Activated naive CD8-positive, alpha-beta T cell treated with anti-CD3 and anti-CD28 coated beads, Interleukin-2, amount 10 ng/mL, durations not matched to agents 7 days and 5 days (primary cell): ENCODE measurements around the gene KLHL29. TPM values are rescaled to one million over a fixed set of nuclear protein-coding genes. Genes with fewer than 3 reads are reported as not detected.

ENCODE experiments used
- ATAC-seq: fragments of 150-1000 bp; cut with Tn5 transposase; one replicate; pipeline ENCODE4 v1.10.0; 2021; ENCODE audit warnings: low read depth, moderate library complexity
- POLR2A ChIA-PET: fragments of 350-600 bp; sonication (Branson Sonifier 250); formaldehyde crosslinking; loops from one replicate; lab custom pipeline; 2021; ENCODE audit warnings: antibody characterized with exemption; lab: Charles Lee
- DNase-seq: peaks from one replicate; pipeline ENCODE4 v3.0.0; 2021
- H3K27ac Mint-ChIP-seq: one replicate; pipeline ENCODE4 v1.8.0; 2022; ENCODE audit warnings: mild to moderate bottlenecking, mixed read lengths
- H3K27me3 Mint-ChIP-seq: one replicate; pipeline ENCODE4 v1.8.0; 2022; ENCODE audit warnings: mild to moderate bottlenecking, moderate library complexity, mixed read lengths
- H3K36me3 Mint-ChIP-seq: one replicate; pipeline ENCODE4 v1.8.0; 2021; ENCODE audit warnings: mild to moderate bottlenecking, mixed read lengths
- H3K4me1 Mint-ChIP-seq: one replicate; pipeline ENCODE4 v1.8.0; 2021; ENCODE audit warnings: mixed read lengths
- H3K4me3 Mint-ChIP-seq: one replicate; pipeline ENCODE4 v1.8.0; 2022; ENCODE audit warnings: mild to moderate bottlenecking, moderate library complexity, mixed read lengths
- H3K9me3 Mint-ChIP-seq: one replicate; pipeline ENCODE4 v1.8.0; 2021; ENCODE audit warnings: mixed read lengths
- total RNA-seq, 2 experiments: library from RNA; stranded (reverse); gene quantifications; one replicate each; pipeline ENCODE4 v1.2.3, GENCODE V29; 2021

The KLHL29 gene
- total RNA-seq, 2 experiments from 2014 or later: 1.6 to 1.7 TPM

GRCh38 chr2:23595601-23596251, 210.7 kb downstream of the KLHL29 start:
- Mint-ChIP-seq H3K27me3 (peaks cover 6% of the 10 kb centered on the region), H3K27ac (no peak overlapping the region), H3K9me3 (no peaks in the 10 kb centered on the region), H3K4me1 (no peaks in the 10 kb centered on the region), H3K36me3 (no peaks in the 10 kb centered on the region), H3K4me3 (no peak overlapping the region)
- no peak for DNase-seq
- POLR2A ChIA-PET: no interaction called here
- ATAC-seq: no peak

GRCh38 chr2:23596316-23596885, 211.4 kb downstream of the KLHL29 start:
- POLR2A ChIA-PET: no interaction called here
- Mint-ChIP-seq H3K27me3 (peaks cover 6% of the 10 kb centered on the region), H3K9me3 (no peaks in the 10 kb centered on the region), H3K4me1 (no peaks in the 10 kb centered on the region), H3K4me3 (no peak overlapping the region), H3K36me3 (no peaks in the 10 kb centered on the region), H3K27ac (no peak overlapping the region)
- ATAC-seq (no peak), DNase-seq (no peak)

GRCh38 chr2:23597687-23598086, 212.7 kb downstream of the KLHL29 start:
- Mint-ChIP-seq H3K27me3 (peaks cover 6% of the 10 kb centered on the region), H3K36me3 (no peaks in the 10 kb centered on the region), H3K4me1 (no peaks in the 10 kb centered on the region), H3K9me3 (no peaks in the 10 kb centered on the region), H3K4me3 (no peak overlapping the region), H3K27ac (no peak overlapping the region)
- ATAC-seq (no peak), DNase-seq (no peak)
- POLR2A ChIA-PET: no interaction called here

- no peaks in the 10 kb centered on the region for H3K4me1 Mint-ChIP-seq
- no peak for DNase-seq
- no peaks in the 10 kb centered on the region for H3K36me3 Mint-ChIP-seq
- peaks cover 2% of the 10 kb centered on the region for H3K27me3 Mint-ChIP-seq
- no peak overlapping the region for H3K4me3 Mint-ChIP-seq
- no peak for ATAC-seq
- POLR2A ChIA-PET: no interaction called here
- no peaks in the 10 kb centered on the region for H3K9me3 Mint-ChIP-seq
- H3K27ac Mint-ChIP-seq: no peak overlapping the region
Measured at GRCh38 chr2:23599006-23599405, 214.0 kb downstream of the KLHL29 start.

- no peak overlapping the region for H3K4me3 Mint-ChIP-seq
- DNase-seq (no peak), ATAC-seq (no peak)
- H3K4me1 Mint-ChIP-seq: no peaks in the 10 kb centered on the region
- no peaks in the 10 kb centered on the region for H3K9me3 Mint-ChIP-seq
- peaks cover 2% of the 10 kb centered on the region for H3K27me3 Mint-ChIP-seq
- H3K27ac Mint-ChIP-seq: no peak overlapping the region
- H3K36me3 Mint-ChIP-seq: no peaks in the 10 kb centered on the region
- POLR2A ChIA-PET: no interaction called here
Measured at GRCh38 chr2:23599667-23600066, 214.7 kb downstream of the KLHL29 start.

- POLR2A ChIA-PET: no interaction called here
- ATAC-seq: no peak
- no peaks in the 10 kb centered on the region for H3K9me3 Mint-ChIP-seq
Measured at GRCh38 chr2:23600346-23600745, 215.4 kb downstream of the KLHL29 start.

GRCh38 chr2:23601301-23601965, 216.5 kb downstream of the KLHL29 start:
- Mint-ChIP-seq H3K27ac (no peak overlapping the region), H3K4me1 (no peaks in the 10 kb centered on the region), H3K27me3 (no peaks in the 10 kb centered on the region), H3K9me3 (peaks cover 2% of the 10 kb centered on the region), H3K4me3 (no peak overlapping the region), H3K36me3 (peaks cover 1% of the 10 kb centered on the region)
- DNase-seq (no peak), ATAC-seq (no peak)
- POLR2A ChIA-PET: no interaction called here

More at GRCh38 chr2:23600346-23600745, 215.4 kb downstream of the KLHL29 start:
- Mint-ChIP-seq H3K27me3 (peaks cover 2% of the 10 kb centered on the region), H3K27ac (no peak overlapping the region), H3K4me3 (no peak overlapping the region), H3K36me3 (no peaks in the 10 kb centered on the region), H3K4me1 (no peaks in the 10 kb centered on the region)
- DNase-seq: no peak

GRCh38 chr2:23602116-23602515, 217.1 kb downstream of the KLHL29 start:
- DNase-seq: no peak
- H3K9me3 Mint-ChIP-seq: peaks cover 2% of the 10 kb centered on the region
- no peak overlapping the region for H3K27ac Mint-ChIP-seq
- peaks cover 2% of the 10 kb centered on the region for H3K36me3 Mint-ChIP-seq
- no peak overlapping the region for H3K4me3 Mint-ChIP-seq
- H3K4me1 Mint-ChIP-seq: no peaks in the 10 kb centered on the region
- no peak for ATAC-seq
- POLR2A ChIA-PET: no interaction called here
- H3K27me3 Mint-ChIP-seq: peaks cover 3% of the 10 kb centered on the region

- H3K4me3 Mint-ChIP-seq: no peak overlapping the region
- DNase-seq (no peak), ATAC-seq (no peak)
- POLR2A ChIA-PET: no interaction called here
- H3K27me3 Mint-ChIP-seq: peaks cover 10% of the 10 kb centered on the region
- peaks cover 2% of the 10 kb centered on the region for H3K9me3 Mint-ChIP-seq
- H3K4me1 Mint-ChIP-seq: no peaks in the 10 kb centered on the region
- peaks cover 2% of the 10 kb centered on the region for H3K36me3 Mint-ChIP-seq
- H3K27ac Mint-ChIP-seq: no peak overlapping the region
Measured at GRCh38 chr2:23603156-23603555, 218.2 kb downstream of the KLHL29 start.

GRCh38 chr2:23603581-23603980, 218.6 kb downstream of the KLHL29 start:
- peaks cover 12% of the 10 kb centered on the region for H3K27me3 Mint-ChIP-seq
- POLR2A ChIA-PET: no interaction called here
- ATAC-seq (no peak), DNase-seq (no peak)
- H3K4me1 Mint-ChIP-seq: no peaks in the 10 kb centered on the region
- H3K36me3 Mint-ChIP-seq: peaks cover 2% of the 10 kb centered on the region
- H3K4me3 Mint-ChIP-seq: no peak overlapping the region
- peaks cover 2% of the 10 kb centered on the region for H3K9me3 Mint-ChIP-seq
- no peak overlapping the region for H3K27ac Mint-ChIP-seq

- no peak overlapping the region for H3K4me3 Mint-ChIP-seq
- H3K9me3 Mint-ChIP-seq: peaks cover 2% of the 10 kb centered on the region
- peaks cover 19% of the 10 kb centered on the region for H3K27me3 Mint-ChIP-seq
- peaks cover 8% of the 10 kb centered on the region for H3K4me1 Mint-ChIP-seq
- peaks cover 2% of the 10 kb centered on the region for H3K36me3 Mint-ChIP-seq
- POLR2A ChIA-PET: no interaction called here
- ATAC-seq (no peak), DNase-seq (no peak)
- no peak overlapping the region for H3K27ac Mint-ChIP-seq
Measured at GRCh38 chr2:23604731-23605130, 219.8 kb downstream of the KLHL29 start.

GRCh38 chr2:23605236-23605635, 220.3 kb downstream of the KLHL29 start:
- no peak for ATAC-seq

GRCh38 chr2:23606196-23606595, 221.2 kb downstream of the KLHL29 start:
- POLR2A ChIA-PET: no interaction called here
- no peak overlapping the region for H3K27ac Mint-ChIP-seq
- ATAC-seq (no peak), DNase-seq (no peak)
- H3K27me3 Mint-ChIP-seq: peaks cover 27% of the 10 kb centered on the region
- H3K4me1 Mint-ChIP-seq: peaks cover 8% of the 10 kb centered on the region
- H3K9me3 Mint-ChIP-seq: peaks cover 2% of the 10 kb centered on the region
- H3K36me3 Mint-ChIP-seq: peaks cover 3% of the 10 kb centered on the region
- no peak overlapping the region for H3K4me3 Mint-ChIP-seq

More at GRCh38 chr2:23605236-23605635, 220.3 kb downstream of the KLHL29 start:
- Mint-ChIP-seq H3K27ac (no peak overlapping the region), H3K9me3 (peaks cover 2% of the 10 kb centered on the region), H3K4me3 (no peak overlapping the region), H3K27me3 (peaks cover 20% of the 10 kb centered on the region), H3K36me3 (peaks cover 2% of the 10 kb centered on the region), H3K4me1 (peaks cover 8% of the 10 kb centered on the region)
- no peak for DNase-seq
- POLR2A ChIA-PET: no interaction called here

GRCh38 chr2:23606968-23607367, 222.0 kb downstream of the KLHL29 start:
- peaks cover 7% of the 10 kb centered on the region for H3K36me3 Mint-ChIP-seq
- POLR2A ChIA-PET: no interaction called here
- no peak overlapping the region for H3K4me3 Mint-ChIP-seq
- peaks cover 4% of the 10 kb centered on the region for H3K9me3 Mint-ChIP-seq
- H3K4me1 Mint-ChIP-seq: peaks cover 8% of the 10 kb centered on the region
- DNase-seq: no peak
- no peak for ATAC-seq
- H3K27me3 Mint-ChIP-seq: peaks cover 33% of the 10 kb centered on the region
- no peak overlapping the region for H3K27ac Mint-ChIP-seq
